Transverse colon (tissue), 4 donors: ENCODE data around the gene ATP1A4.

Experiments
- CTCF ChIP-seq, 5 experiments: fragments of 200-600 bp in 3 of 5; fragments of 450-650 bp in 2 of 5; sonication (generic) in 3 of 5; IDR thresholded peaks; 1 replicate in 2 of 5; 2 replicates in 3 of 5; pipeline ENCODE4 v1.5.1; 2016 to 2017; ENCODE audit warnings: antibody characterized with exemption in 5 of 5, inconsistent platforms in 3 of 5, mild to moderate bottlenecking in 2 of 5, moderate library complexity in 1 of 5
- EP300 ChIP-seq: sonication (generic); formaldehyde crosslinking; IDR thresholded peaks from one replicate; pipeline ENCODE4 v1.6.1; 2017; ENCODE audit warnings: antibody characterized with exemption, low read depth
- POLR2A ChIP-seq: fragments of 450-650 bp; IDR thresholded peaks from one replicate; pipeline ENCODE4 v1.6.1; 2016; ENCODE audit warnings: antibody characterized with exemption, mild to moderate bottlenecking, moderate library complexity
- POLR2AphosphoS5 ChIP-seq, 3 donors: sonication (generic); formaldehyde crosslinking; IDR thresholded peaks; one replicate each; pipeline ENCODE4 v1.6.1; 2016; ENCODE audit warnings: antibody characterized with exemption in 3 of 3

GRCh38 chr1:160171354-160171753 is 20.0 kb downstream of the ATP1A4 start:
- TF ChIP-seq EP300 (no peak), CTCF (IDR thresholded peaks at IDR 0.05) (no peak), POLR2A (no peak), POLR2AphosphoS5 (IDR thresholded peaks at IDR 0.05) (no peak)
